Natural killer cell (primary cell): ENCODE measurements around the gene LRRFIP2. TPM values are rescaled to one million over a fixed set of nuclear protein-coding genes. Genes with fewer than 3 reads are reported as not detected.

Source experiments
- ATAC-seq, 3 donors: fragments of 150-1000 bp in 2 of 3; fragments of 200-7000 bp in 1 of 3; cut with Tn5 transposase; 1 replicate in 1 of 3; 2 replicates in 2 of 3; pipeline ENCODE4 v1.10.0; 2021; ENCODE audit warnings: mild to moderate bottlenecking in 2 of 3, moderate library complexity in 2 of 3
- DNase-seq, 2 donors: peaks; one replicate each; pipeline versions ENCODE4 v3.0.0 to v3.0.0-alpha.2; 2013 to 2021; ENCODE audit warnings: mixed read lengths in 1 of 2
- H3K27ac ChIP-seq: one replicate; pipeline ENCODE4 v1.5.1; 2013; ENCODE audit warnings: mild to moderate bottlenecking, low read length
- H3K27me3 ChIP-seq: one replicate; pipeline ENCODE4 v1.6.1; 2013; ENCODE audit warnings: low read length; ENCODE audit not compliant: control insufficient read depth, insufficient read depth
- H3K36me3 ChIP-seq: one replicate; pipeline ENCODE4 v1.6.1; 2013; ENCODE audit warnings: low read length; ENCODE audit not compliant: control insufficient read depth, insufficient read depth
- H3K4me1 ChIP-seq: one replicate; pipeline ENCODE4 v1.6.1; 2013; ENCODE audit warnings: low read length; ENCODE audit not compliant: control insufficient read depth, insufficient read depth
- H3K4me3 ChIP-seq: one replicate; pipeline ENCODE4 v1.5.1; 2013; ENCODE audit warnings: low read length
- H3K9me3 ChIP-seq: one replicate; pipeline ENCODE4 v1.6.1; 2013; ENCODE audit warnings: low read length; ENCODE audit not compliant: control insufficient read depth, insufficient read depth
- H3K27ac Mint-ChIP-seq, 2 donors: one replicate each; pipeline ENCODE4 v1.8.0; 2022; ENCODE audit warnings: mild to moderate bottlenecking in 2 of 2, mixed read lengths in 2 of 2, moderate library complexity in 1 of 2
- H3K27me3 Mint-ChIP-seq, 2 donors: one replicate each; pipeline ENCODE4 v1.8.0; 2022; ENCODE audit warnings: low read depth in 2 of 2, mixed read lengths in 2 of 2
- H3K36me3 Mint-ChIP-seq: one replicate; pipeline ENCODE4 v1.8.0; 2022; ENCODE audit warnings: mixed read lengths
- H3K4me1 Mint-ChIP-seq, 2 donors: one replicate each; pipeline ENCODE4 v1.8.0; 2022; ENCODE audit warnings: mixed read lengths in 2 of 2
- H3K4me3 Mint-ChIP-seq: one replicate; pipeline ENCODE4 v1.8.0; 2022; ENCODE audit warnings: mild to moderate bottlenecking, moderate library complexity, mixed read lengths
- H3K9me3 Mint-ChIP-seq, 2 donors: one replicate each; pipeline ENCODE4 v1.8.0; 2022; ENCODE audit warnings: mixed read lengths in 2 of 2
- WGBS: methylation state at CpG from one replicate; pipeline ENCODE4 v1.1.7; 2013; ENCODE audit warnings: missing lambda C conversion rate; ENCODE audit not compliant: insufficient coverage; 5-methylcytosine and 5-hydroxymethylcytosine counted together
- intact Hi-C: fragments of 100-400 bp; cut with micrococcal nuclease; formaldehyde crosslinking; loops from one replicate; pipeline ENCODE4 v1.14.2; 2022
- total RNA-seq, 4 donors: library from RNA; stranded (reverse); fragments of 120-200 nt in 1 of 4; gene quantifications; one replicate each; pipeline versions ENCODE4 v1.2.3 to v1.2.4, GENCODE V29; 2013 to 2022
- TF ChIP-seq, protein P1 (sequence below): fragments of 200-600 bp; IDR thresholded peaks from one replicate; pipeline ENCODE4 v1.8.0; 2022; ENCODE audit warnings: antibody characterized with exemption

The LRRFIP2 gene
- total RNA-seq, 3 donors from 2014 or later (not counting 1 experiment from before 2014, with no cell fraction given) = 49.0 to 86.1 (median 66.0) TPM

DNA sequence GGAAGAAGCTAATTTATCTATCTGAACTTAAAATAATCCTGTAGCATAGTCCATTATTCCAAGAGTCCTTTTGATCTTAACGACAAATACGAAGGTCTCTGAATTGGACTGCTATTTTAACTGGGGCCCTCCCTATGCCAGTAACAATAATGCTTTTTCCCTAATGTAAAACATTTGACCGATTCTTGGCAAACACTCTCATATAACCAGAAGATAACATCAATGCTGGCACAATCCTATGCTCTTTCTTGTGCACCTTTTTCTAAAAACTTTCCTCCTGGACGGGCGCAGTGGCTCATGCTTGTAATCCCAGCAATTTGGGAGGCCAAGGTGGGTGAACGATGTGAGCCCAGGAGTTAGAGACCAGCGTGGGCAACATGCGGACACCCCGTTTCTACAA is 3.9 kb downstream of the LRRFIP2 start:
- Histone ChIP-seq H3K4me1 (peaks cover 4% of the 10 kb centered on the region), H3K9me3 (no peaks in the 10 kb centered on the region), H3K4me3 (no peak overlapping the region), H3K27me3 (no peaks in the 10 kb centered on the region), H3K27ac (no peak overlapping the region), H3K36me3 (peaks cover 4% of the 10 kb centered on the region)
- intact Hi-C loops = no loop called here
- TF ChIP-seq, protein P1, sequence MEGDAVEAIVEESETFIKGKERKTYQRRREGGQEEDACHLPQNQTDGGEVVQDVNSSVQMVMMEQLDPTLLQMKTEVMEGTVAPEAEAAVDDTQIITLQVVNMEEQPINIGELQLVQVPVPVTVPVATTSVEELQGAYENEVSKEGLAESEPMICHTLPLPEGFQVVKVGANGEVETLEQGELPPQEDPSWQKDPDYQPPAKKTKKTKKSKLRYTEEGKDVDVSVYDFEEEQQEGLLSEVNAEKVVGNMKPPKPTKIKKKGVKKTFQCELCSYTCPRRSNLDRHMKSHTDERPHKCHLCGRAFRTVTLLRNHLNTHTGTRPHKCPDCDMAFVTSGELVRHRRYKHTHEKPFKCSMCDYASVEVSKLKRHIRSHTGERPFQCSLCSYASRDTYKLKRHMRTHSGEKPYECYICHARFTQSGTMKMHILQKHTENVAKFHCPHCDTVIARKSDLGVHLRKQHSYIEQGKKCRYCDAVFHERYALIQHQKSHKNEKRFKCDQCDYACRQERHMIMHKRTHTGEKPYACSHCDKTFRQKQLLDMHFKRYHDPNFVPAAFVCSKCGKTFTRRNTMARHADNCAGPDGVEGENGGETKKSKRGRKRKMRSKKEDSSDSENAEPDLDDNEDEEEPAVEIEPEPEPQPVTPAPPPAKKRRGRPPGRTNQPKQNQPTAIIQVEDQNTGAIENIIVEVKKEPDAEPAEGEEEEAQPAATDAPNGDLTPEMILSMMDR = no peak
- WGBS = 93% methylated on average over 9 of the region's 9 CpGs
- Mint-ChIP-seq H3K9me3 (no peaks in the 10 kb centered on the region), H3K27ac (no peak overlapping the region), H3K27me3 (no peaks in the 10 kb centered on the region), H3K4me3 (no peak overlapping the region), H3K36me3 (no peaks in the 10 kb centered on the region), H3K4me1 (peaks cover 25 to 27% of the 10 kb centered on the region in 2 donors)
- ATAC-seq (no peak), DNase-seq (no peak)

DNA sequence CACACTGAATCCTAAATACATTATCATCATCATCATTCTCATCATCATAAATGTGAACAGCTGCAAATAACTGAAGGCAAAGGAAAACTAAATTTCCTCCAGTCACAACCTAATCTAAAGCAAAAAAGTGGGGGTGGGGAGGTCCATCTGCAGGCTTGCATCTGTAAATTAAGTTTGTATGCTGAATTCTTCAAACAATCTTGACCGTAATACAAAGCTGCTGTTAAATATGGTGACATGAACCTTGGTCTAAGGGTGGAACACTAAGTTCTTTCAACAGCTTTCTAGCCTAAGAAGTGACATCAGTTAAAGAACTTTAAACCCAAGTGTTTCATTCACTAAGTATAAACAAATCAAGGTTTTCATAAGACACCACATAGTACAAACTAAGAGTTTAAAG is 4.3 kb downstream of the LRRFIP2 start:
- Histone ChIP-seq H3K36me3 (peaks cover 4% of the 10 kb centered on the region), H3K4me3 (no peak overlapping the region), H3K9me3 (no peaks in the 10 kb centered on the region), H3K4me1 (no peaks in the 10 kb centered on the region), H3K27me3 (no peaks in the 10 kb centered on the region), H3K27ac (no peak overlapping the region)
- DNase-seq = no peak
- Mint-ChIP-seq H3K9me3 (no peaks in the 10 kb centered on the region), H3K27me3 (no peaks in the 10 kb centered on the region), H3K4me1 (peaks cover 21 to 22% of the 10 kb centered on the region in 2 donors), H3K36me3 (no peaks in the 10 kb centered on the region), H3K27ac (no peak overlapping the region), H3K4me3 (no peak overlapping the region)
- TF ChIP-seq, protein P1 = no peak
- 63% methylated on average over 1 of the region's 1 CpG for WGBS
- intact Hi-C loops = no loop called here
- ATAC-seq = no peak

DNA sequence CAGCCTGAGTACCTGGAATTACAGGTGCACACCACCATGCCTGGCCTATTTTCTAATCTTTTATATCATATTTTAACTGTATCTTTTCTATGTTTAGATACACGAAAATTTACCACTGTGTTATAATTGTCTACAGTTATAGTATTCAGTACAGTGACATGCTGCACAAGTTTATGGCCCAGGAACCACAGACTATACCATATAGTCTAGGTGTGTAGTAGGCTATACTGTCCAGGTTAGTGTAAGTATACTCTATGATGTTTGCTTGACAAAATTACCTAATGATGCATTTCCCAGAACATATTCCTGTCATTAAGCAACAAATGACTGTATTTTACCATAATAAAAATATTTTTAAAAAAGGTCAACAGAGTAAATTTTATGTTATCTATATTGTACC is 5.5 kb downstream of the LRRFIP2 start:
- peaks cover 4% of the 10 kb centered on the region for H3K36me3 ChIP-seq
- no peak overlapping the region for H3K4me3 Mint-ChIP-seq
- WGBS = no CpG with 5 or more reads among the region's 1 CpG

More for the DNA sequence above, 5.5 kb downstream of the LRRFIP2 start:
- Mint-ChIP-seq H3K27me3 (no peaks in the 10 kb centered on the region), H3K36me3 (no peaks in the 10 kb centered on the region), H3K27ac (no peak overlapping the region), H3K9me3 (no peaks in the 10 kb centered on the region), H3K4me1 (peaks cover 11 to 12% of the 10 kb centered on the region in 2 donors)
- no peaks in the 10 kb centered on the region for H3K9me3 ChIP-seq
- TF ChIP-seq, protein P1 = no peak
- intact Hi-C loops = no loop called here
- no peak overlapping the region for H3K27ac ChIP-seq
- no peaks in the 10 kb centered on the region for H3K27me3 ChIP-seq
- no peak for DNase-seq
- no peak for ATAC-seq
- H3K4me3 ChIP-seq = no peak overlapping the region
- peaks cover 5% of the 10 kb centered on the region for H3K4me1 ChIP-seq
